Measurements from ENCODE around the gene HMCN2.
A peak's percentile ranks its signal among the peaks of the same experiment; 100 is the strongest.

HMCN2 gene

GRCh38 chr9:130309689-130310455 lies 44.3 kb downstream of the HMCN2 start:
- DNase-seq = no peak

- DNase-seq = no peak
Observed at GRCh38 chr9:130310456-130310855, 44.9 kb downstream of the HMCN2 start.

- no peak for DNase-seq
Observed at GRCh38 chr9:130311003-130311402, 45.4 kb downstream of the HMCN2 start.

- no peak for DNase-seq
Observed at GRCh38 chr9:130311408-130312140, 46.0 kb downstream of the HMCN2 start.

GRCh38 chr9:130313103-130313858 lies 47.7 kb downstream of the HMCN2 start:
- DNase-seq = no peak

- DNase-seq = no peak
Observed at GRCh38 chr9:130315446-130316226, 50.1 kb downstream of the HMCN2 start.

- DNase-seq = no peak
Observed at GRCh38 chr9:130316430-130316829, 50.9 kb downstream of the HMCN2 start.

- no peak for DNase-seq
Observed at GRCh38 chr9:130319300-130319699, 53.7 kb downstream of the HMCN2 start.

- no peak for DNase-seq
Observed at GRCh38 chr9:130319944-130320712, 54.6 kb downstream of the HMCN2 start.

GRCh38 chr9:130320723-130321481 lies 55.3 kb downstream of the HMCN2 start:
- DNase-seq = no peak

GRCh38 chr9:130321539-130321938 lies 56.0 kb downstream of the HMCN2 start:
- no peak for DNase-seq

GRCh38 chr9:130323051-130323745 lies 57.6 kb downstream of the HMCN2 start:
- DNase-seq = no peak

- DNase-seq = no peak
Observed at GRCh38 chr9:130325921-130326320, 60.4 kb downstream of the HMCN2 start.

GRCh38 chr9:130327070-130327780 lies 61.7 kb downstream of the HMCN2 start:
- peak in 1 of 2 donors; percentile 24 for DNase-seq

- DNase-seq = no peak
Observed at GRCh38 chr9:130327781-130328348, 62.3 kb downstream of the HMCN2 start.

- DNase-seq = no peak
Observed at GRCh38 chr9:130328349-130328801, 62.8 kb downstream of the HMCN2 start.

- DNase-seq = no peak
Observed at GRCh38 chr9:130329061-130329460, 63.5 kb downstream of the HMCN2 start.

- DNase-seq = no peak
Observed at GRCh38 chr9:130330202-130330862, 64.8 kb downstream of the HMCN2 start.

GRCh38 chr9:130331061-130331460 lies 65.5 kb downstream of the HMCN2 start:
- DNase-seq = no peak
